Gastrocnemius medialis (tissue), 4 donors: Measurements from ENCODE around the gene RARRES2. TPM values are rescaled to one million over a fixed set of nuclear protein-coding genes. Genes with fewer than 3 reads are reported as not detected.
A peak's percentile ranks its signal among the peaks of the same experiment; 100 is the strongest.

Experiments used
- ATAC-seq, 2 donors: fragments of 150-250 bp; one replicate each; pipeline ENCODE4 v1.9.1; 2016
- DNase-seq, 2 donors: peaks; one replicate each; pipeline ENCODE4 v3.0.0-alpha.2; 2019
- H3K27ac ChIP-seq, 4 donors: fragments of 200-600 bp; sonication (generic); 1 replicate in 1 of 4; 2 replicates in 3 of 4; pipeline ENCODE4 v1.5.1; 2016 to 2018; ENCODE audit warnings: mild to moderate bottlenecking in 2 of 4, moderate library complexity in 1 of 4
- H3K27me3 ChIP-seq, 3 donors: fragments of 200-600 bp; sonication (generic) in 2 of 3; 1 replicate in 1 of 3; 2 replicates in 2 of 3; pipeline versions ENCODE4 v1.5.1 to v1.6.0; 2016 to 2019; ENCODE audit warnings: mild to moderate bottlenecking in 1 of 3, moderate library complexity in 1 of 3
- H3K36me3 ChIP-seq, 2 donors: fragments of 200-600 bp; sonication (generic) in 1 of 2; one replicate each; pipeline ENCODE4 v1.5.1; 2017 to 2018
- H3K4me1 ChIP-seq, 2 donors: fragments of 200-600 bp; sonication (generic) in 1 of 2; one replicate each; pipeline ENCODE4 v1.5.1; 2016 to 2017; ENCODE audit warnings: mild to moderate bottlenecking in 2 of 2
- H3K4me3 ChIP-seq, 4 donors: fragments of 200-600 bp; sonication (generic) in 3 of 4; 1 replicate in 1 of 4; 2 replicates in 3 of 4; pipeline ENCODE4 v1.5.1; 2016 to 2019; ENCODE audit warnings: mild to moderate bottlenecking in 2 of 4
- H3K9me3 ChIP-seq, 3 donors: fragments of 200-600 bp; sonication (generic) in 2 of 3; 1 replicate in 1 of 3; 2 replicates in 2 of 3; pipeline ENCODE4 v1.5.1; 2016 to 2019
- CTCF ChIP-seq, 5 experiments: fragments of 450-650 bp in 3 of 5; fragments of 200-600 bp in 2 of 5; sonication (generic) in 2 of 5; IDR thresholded peaks in 4 of 5; conservative IDR thresholded peaks in 1 of 5; 1 replicate in 4 of 5; 2 replicates in 1 of 5; pipeline ENCODE4 v1.5.1; 2016 to 2019; ENCODE audit warnings: antibody characterized with exemption in 5 of 5, mild to moderate bottlenecking in 3 of 5, moderate library complexity in 3 of 5
- POLR2A ChIP-seq, 2 donors: fragments of 450-650 bp; IDR thresholded peaks; one replicate each; pipeline ENCODE4 v1.6.1; 2017; ENCODE audit warnings: antibody characterized with exemption in 2 of 2, mild to moderate bottlenecking in 2 of 2, moderate library complexity in 2 of 2
- in situ Hi-C, 4 donors: fragments of 200-750 bp; cut with MboI; loops; one replicate each; pipeline versions ENCODE4 v1.15.0 to v1.8.0; 2017; ENCODE audit warnings: low sequenced_read_pairs in 4 of 4
- intact Hi-C: fragments of 100-400 bp; cut with DNase I; formaldehyde crosslinking; loops from one replicate; pipeline ENCODE4 v1.15.1; 2023; ENCODE audit warnings: low total_unique reads
- total RNA-seq, 4 donors: library from RNA; depleted of rRNA; stranded (reverse); fragments of >200 nt; gene quantifications; one replicate each; pipeline versions ENCODE4 v1.1.0 to v1.2.3, GENCODE V29; 2016

Gene RARRES2
- total RNA-seq, 4 donors from 2014 or later = 4.7 to 14.3 (median 6.5) TPM

GRCh38 chr7:150365194-150365593 is 23.8 kb upstream of the RARRES2 start:
- no peak for DNase-seq
- no peaks in the 10 kb centered on the region for H3K9me3 ChIP-seq
- H3K27ac ChIP-seq = peak overlapping the region in 3 of 4 donors; percentile 73 to 98 (median 78)
- in situ Hi-C loops (no loop called here), intact Hi-C loops (loop anchor here (10.0 kb wide), 2 partner anchors 880 to 1480 kb away; partner anchors contain the start of genes EZH2 and SMARCD3)
- no peaks in the 10 kb centered on the region for H3K27me3 ChIP-seq
- no peaks in the 10 kb centered on the region for H3K36me3 ChIP-seq
- no peak overlapping the region for H3K4me3 ChIP-seq
- H3K4me1 ChIP-seq = peaks cover 41 to 50% of the 10 kb centered on the region in 2 donors
- ATAC-seq = no peak
- no peak for TF ChIP-seq POLR2A (IDR thresholded peaks at IDR 0.05)
- no peak for TF ChIP-seq CTCF (IDR thresholded peaks at IDR 0.05 in 4 of 5, conservative IDR thresholded peaks at IDR 0.05 in 1 of 5)

GRCh38 chr7:150363872-150364271 is 22.4 kb upstream of the RARRES2 start:
- no peak for TF ChIP-seq CTCF (IDR thresholded peaks at IDR 0.05 in 4 of 5, conservative IDR thresholded peaks at IDR 0.05 in 1 of 5)
- TF ChIP-seq POLR2A (IDR thresholded peaks at IDR 0.05) = no peak
- Histone ChIP-seq H3K4me3 (no peak overlapping the region), H3K27ac (peak overlapping the region; percentile 58 to 78 (median 72)), H3K4me1 (peaks cover 31 to 42% of the 10 kb centered on the region in 2 donors), H3K27me3 (no peaks in the 10 kb centered on the region), H3K9me3 (no peaks in the 10 kb centered on the region), H3K36me3 (no peaks in the 10 kb centered on the region)
- peak in 1 of 2 donors; percentile 57 for ATAC-seq
- DNase-seq = peak in 1 of 2 donors; percentile 62
- intact Hi-C loops (loop anchor here (10.0 kb wide), 2 partner anchors 881 to 1479 kb away; partner anchors contain the start of genes EZH2 and SMARCD3), in situ Hi-C loops (no loop called here)

GRCh38 chr7:150363370-150363769 is 21.9 kb upstream of the RARRES2 start:
- Histone ChIP-seq H3K4me3 (no peak overlapping the region), H3K27ac (peak overlapping the region in 3 of 4 donors; percentile 72 to 78 (median 73)), H3K4me1 (peaks cover 31 to 42% of the 10 kb centered on the region in 2 donors), H3K36me3 (no peaks in the 10 kb centered on the region), H3K27me3 (no peaks in the 10 kb centered on the region), H3K9me3 (no peaks in the 10 kb centered on the region)
- TF ChIP-seq CTCF (IDR thresholded peaks at IDR 0.05 in 4 of 5, conservative IDR thresholded peaks at IDR 0.05 in 1 of 5) = no peak
- TF ChIP-seq POLR2A (IDR thresholded peaks at IDR 0.05) = no peak
- DNase-seq = no peak
- in situ Hi-C loops = no loop called here
- intact Hi-C loops = loop anchor here (10.0 kb wide), 2 partner anchors 881 to 1479 kb away; partner anchors contain the start of genes EZH2 and SMARCD3
- ATAC-seq = no peak

- DNase-seq (no peak), ATAC-seq (peak; percentile 24 to 60)
- H3K4me3 ChIP-seq = no peak overlapping the region
- H3K4me1 ChIP-seq = peaks cover 29 to 32% of the 10 kb centered on the region in 2 donors
- H3K9me3 ChIP-seq = no peaks in the 10 kb centered on the region
- H3K36me3 ChIP-seq = no peaks in the 10 kb centered on the region
- H3K27ac ChIP-seq = peak overlapping the region; percentile 64 to 78 (median 74)
- intact Hi-C loops (loop anchor here (10.0 kb wide), 2 partner anchors 883 to 1477 kb away; partner anchors contain the start of genes EZH2 and SMARCD3), in situ Hi-C loops (no loop called here)
- no peaks in the 10 kb centered on the region for H3K27me3 ChIP-seq
- TF ChIP-seq POLR2A (IDR thresholded peaks at IDR 0.05) = no peak
- no peak for TF ChIP-seq CTCF (IDR thresholded peaks at IDR 0.05 in 4 of 5, conservative IDR thresholded peaks at IDR 0.05 in 1 of 5)
These were observed 20.6 kb upstream of the RARRES2 start for GRCh38 chr7:150361807-150362621.
